ENCODE data around the gene BCAS3.

BCAS3 gene

DNA sequence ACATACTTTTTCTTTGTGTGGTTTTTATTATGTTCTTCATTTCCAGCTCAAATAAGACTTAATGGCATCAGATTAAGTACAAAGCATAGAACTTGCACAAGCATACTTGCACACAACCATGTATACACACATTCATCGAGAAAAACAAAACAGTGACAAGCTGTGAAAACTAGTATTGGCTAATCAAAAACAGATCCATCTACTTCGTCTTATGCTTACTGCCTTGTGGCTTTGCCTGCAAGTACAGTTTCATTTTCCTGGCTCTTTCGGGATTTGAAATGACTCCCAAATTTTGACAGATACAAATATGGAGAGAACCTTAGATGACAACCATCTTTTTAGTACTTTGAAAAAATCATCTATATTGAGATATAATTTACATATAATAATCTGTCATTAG, 338.3 kb downstream of the BCAS3 start:
- CTCF ChIA-PET = interaction anchor here (0.6 kb wide), 1 partner anchor 21 kb away, joined by 3 read pairs; no protein-coding TSS in a partner anchor

DNA sequence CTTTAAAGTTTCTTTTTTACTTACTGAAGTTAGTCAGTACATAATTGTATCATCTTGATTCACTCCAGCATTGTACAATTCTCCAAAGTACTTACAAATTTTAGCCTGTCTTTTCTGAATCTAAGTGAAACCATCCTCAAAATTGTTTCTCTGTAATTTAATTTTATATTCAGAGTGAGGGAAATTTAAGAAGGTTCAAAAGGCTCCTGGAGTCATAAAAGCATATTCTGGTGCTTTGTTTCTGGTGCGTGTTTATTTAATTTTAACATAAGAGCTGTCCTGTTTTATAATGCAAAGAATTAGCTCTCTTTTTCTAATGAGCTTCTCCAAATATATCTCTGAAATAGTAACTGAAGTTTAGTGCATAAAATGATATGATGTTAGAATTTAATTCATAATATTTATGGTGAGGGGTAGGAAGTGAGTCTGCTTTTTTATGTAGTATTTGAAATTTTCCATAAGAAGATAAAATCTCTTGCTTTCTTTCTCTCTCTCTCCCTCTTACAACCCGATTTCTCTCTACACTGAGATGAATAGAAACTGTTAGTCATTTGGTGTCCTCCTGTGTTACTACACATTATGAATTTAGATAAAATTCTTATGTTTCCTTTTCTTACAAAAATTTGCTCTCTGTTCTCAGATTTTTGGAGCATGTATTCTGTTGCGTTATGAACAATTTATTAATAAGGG, 339.8 kb downstream of the BCAS3 start:
- DNase-seq (ENCODE audit: low spot score) = no peak
- ChIA-PET CTCF (no interaction called here), POLR2A (ENCODE audit: low non-redundant PET) (no interaction called here)
- H3K27ac ChIP-seq = no peak overlapping the region
- TF ChIP-seq, protein P1, sequence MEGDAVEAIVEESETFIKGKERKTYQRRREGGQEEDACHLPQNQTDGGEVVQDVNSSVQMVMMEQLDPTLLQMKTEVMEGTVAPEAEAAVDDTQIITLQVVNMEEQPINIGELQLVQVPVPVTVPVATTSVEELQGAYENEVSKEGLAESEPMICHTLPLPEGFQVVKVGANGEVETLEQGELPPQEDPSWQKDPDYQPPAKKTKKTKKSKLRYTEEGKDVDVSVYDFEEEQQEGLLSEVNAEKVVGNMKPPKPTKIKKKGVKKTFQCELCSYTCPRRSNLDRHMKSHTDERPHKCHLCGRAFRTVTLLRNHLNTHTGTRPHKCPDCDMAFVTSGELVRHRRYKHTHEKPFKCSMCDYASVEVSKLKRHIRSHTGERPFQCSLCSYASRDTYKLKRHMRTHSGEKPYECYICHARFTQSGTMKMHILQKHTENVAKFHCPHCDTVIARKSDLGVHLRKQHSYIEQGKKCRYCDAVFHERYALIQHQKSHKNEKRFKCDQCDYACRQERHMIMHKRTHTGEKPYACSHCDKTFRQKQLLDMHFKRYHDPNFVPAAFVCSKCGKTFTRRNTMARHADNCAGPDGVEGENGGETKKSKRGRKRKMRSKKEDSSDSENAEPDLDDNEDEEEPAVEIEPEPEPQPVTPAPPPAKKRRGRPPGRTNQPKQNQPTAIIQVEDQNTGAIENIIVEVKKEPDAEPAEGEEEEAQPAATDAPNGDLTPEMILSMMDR (conservative IDR thresholded peaks at IDR 0.05; ENCODE audit: low read depth) = no peak

More for the DNA sequence above, 338.3 kb downstream of the BCAS3 start:
- DNase-seq (ENCODE audit: low spot score) = no peak
- H3K27ac ChIP-seq = no peak overlapping the region
- POLR2A ChIA-PET (ENCODE audit: low non-redundant PET) = no interaction called here
- TF ChIP-seq, protein P1 (conservative IDR thresholded peaks at IDR 0.05; ENCODE audit: low read depth) = no peak

DNA sequence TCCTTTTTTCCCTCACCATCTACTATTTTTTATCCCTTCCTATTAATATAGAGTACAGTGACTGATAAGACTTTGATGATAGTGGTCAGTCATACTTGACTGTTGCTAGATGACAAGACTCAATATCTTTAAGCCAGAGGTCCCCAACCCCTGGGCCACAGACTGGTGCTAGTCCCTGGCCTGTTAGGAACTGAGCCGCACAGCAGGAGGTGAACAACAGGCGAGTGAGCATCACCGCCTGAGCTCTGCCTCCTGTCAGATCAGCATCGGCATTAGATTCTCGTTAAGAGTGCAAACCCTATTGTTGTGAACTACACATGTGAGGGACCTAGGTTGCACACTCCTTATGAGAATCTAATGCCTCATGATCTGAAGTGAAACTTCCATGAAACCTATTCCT, 341.3 kb downstream of the BCAS3 start:
- H3K27ac ChIP-seq = no peak overlapping the region
- ChIA-PET POLR2A (ENCODE audit: low non-redundant PET) (no interaction called here), CTCF (interaction anchor here (0.6 kb wide), 1 partner anchor 730 kb away, joined by 4 read pairs; no protein-coding TSS in a partner anchor)
- DNase-seq (ENCODE audit: low spot score) = no peak
- TF ChIP-seq, protein P1 (conservative IDR thresholded peaks at IDR 0.05; ENCODE audit: low read depth) = no peak

DNA sequence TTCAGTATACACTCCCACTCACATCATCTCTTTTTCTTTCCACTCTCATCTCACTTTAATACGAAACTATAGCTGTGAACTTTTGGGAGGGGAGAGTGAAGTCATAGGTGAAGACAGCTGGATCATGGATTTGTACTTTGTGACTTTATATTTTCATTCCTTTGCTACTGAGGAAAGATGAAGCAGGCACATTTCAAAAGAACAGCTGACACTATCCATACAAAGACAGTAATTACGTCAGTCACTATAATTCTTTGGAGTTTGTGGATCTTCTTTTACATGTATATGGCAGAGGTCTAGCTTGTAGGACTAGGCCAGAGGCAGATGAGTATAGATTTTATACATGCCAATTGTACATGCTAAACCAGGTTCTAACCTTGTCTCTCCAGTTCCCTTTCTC, 346.3 kb downstream of the BCAS3 start:
- ChIA-PET CTCF (no interaction called here), POLR2A (ENCODE audit: low non-redundant PET) (no interaction called here)
- no peak for DNase-seq (ENCODE audit: low spot score)
- TF ChIP-seq, protein P1 (conservative IDR thresholded peaks at IDR 0.05; ENCODE audit: low read depth) = no peak
- no peak overlapping the region for H3K27ac ChIP-seq

DNA sequence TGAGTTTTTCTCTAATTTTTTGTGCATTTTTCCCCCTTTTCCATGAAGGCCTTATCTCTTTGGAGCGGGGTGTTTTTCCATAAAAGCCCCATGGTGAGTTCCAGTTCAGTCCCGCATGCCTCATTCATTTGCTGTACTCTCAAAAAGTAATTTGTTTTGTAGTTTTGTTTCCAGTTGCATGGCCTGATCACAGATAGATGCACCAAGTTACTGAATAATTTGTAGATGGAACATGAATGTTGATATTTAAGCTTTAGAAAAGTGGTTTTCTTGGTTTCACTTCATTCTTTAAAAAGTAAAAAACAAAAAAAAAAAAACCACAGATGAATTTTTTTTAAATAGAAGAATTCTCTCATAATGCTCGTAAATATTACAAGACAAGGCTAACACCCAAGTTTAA, 349.2 kb downstream of the BCAS3 start:
- TF ChIP-seq, protein P1 (conservative IDR thresholded peaks at IDR 0.05; ENCODE audit: low read depth) = no peak
- ChIA-PET CTCF (no interaction called here), POLR2A (ENCODE audit: low non-redundant PET) (no interaction called here)
- no peak for DNase-seq (ENCODE audit: low spot score)
- H3K27ac ChIP-seq = no peak overlapping the region

DNA sequence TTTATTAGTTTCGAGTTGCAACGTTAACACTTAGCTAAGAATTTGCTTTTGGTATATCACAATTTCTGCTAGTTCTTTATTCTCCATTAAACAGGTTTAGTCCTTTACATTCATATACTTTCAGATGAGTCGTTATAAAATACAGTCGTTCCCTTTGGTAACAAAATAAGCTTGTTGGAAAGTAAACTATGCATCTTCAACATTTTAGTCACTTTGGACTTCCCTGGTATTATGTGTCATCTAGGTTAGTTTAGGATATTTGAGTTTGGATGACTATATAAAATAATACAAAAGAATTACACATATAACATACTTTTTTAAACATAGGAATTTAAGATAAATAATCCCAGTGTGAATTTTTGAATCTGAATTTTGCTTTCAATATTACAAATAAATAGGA, 351.5 kb downstream of the BCAS3 start:
- TF ChIP-seq, protein P1 (conservative IDR thresholded peaks at IDR 0.05; ENCODE audit: low read depth) = no peak
- ChIA-PET POLR2A (ENCODE audit: low non-redundant PET) (no interaction called here), CTCF (interaction anchor here (0.6 to 1.0 kb wide), 2 partner anchors 11 to 24 kb away, joined by 3 read pairs; no protein-coding TSS in a partner anchor)
- no peak for DNase-seq (ENCODE audit: low spot score)
- no peak overlapping the region for H3K27ac ChIP-seq

Data from RWPE1 (cell line).